Panc1 (cell line): ENCODE data around the gene PPCDC. TPM values are rescaled to one million over a fixed set of nuclear protein-coding genes. Genes with fewer than 3 reads are reported as not detected.

Experiments
- ATAC-seq: fragments of 200-7000 bp; cut with Tn5 transposase; 2 replicates; pipeline ENCODE4 v1.9.1; 2020; ENCODE audit warnings: mild to moderate bottlenecking, moderate library complexity
- BruUV-seq: library from RNA; stranded (reverse); fragments of 400-500 nt; replicated peaks from 2 replicates; lab custom pipeline; 2021; lab: Mats Ljungman, UMichigan
- CTCF ChIA-PET: fragments of 300-600 bp; sonication (Branson Sonifier 250); formaldehyde crosslinking; loops from one replicate; lab custom pipeline; 2022; ENCODE audit warnings: antibody characterized with exemption; lab: Charles Lee
- POLR2A ChIA-PET: fragments of 300-600 bp; sonication (Branson Sonifier 250); formaldehyde crosslinking; loops from one replicate; lab custom pipeline; 2022; ENCODE audit warnings: antibody characterized with exemption; lab: Charles Lee
- DNase-seq: peaks from one replicate; pipeline ENCODE4 v3.0.0-alpha.2; 2010; ENCODE audit warnings: low read depth, low spot score
- H3K27ac ChIP-seq: 2 replicates; pipeline ENCODE4 v1.5.1; 2011; ENCODE audit warnings: mild to moderate bottlenecking, low read length, inconsistent platforms
- H3K27me3 ChIP-seq: fragments of 200-500 bp; sonication (Bioruptor generic); 2 replicates; pipeline ENCODE4 v1.6.0; 2014; ENCODE audit warnings: low read length, inconsistent platforms; ENCODE audit not compliant: control insufficient read depth, insufficient read depth
- H3K36me3 ChIP-seq: fragments of 200-500 bp; sonication (Bioruptor generic); 2 replicates; pipeline ENCODE4 v1.5.1; 2014; ENCODE audit warnings: inconsistent platforms, mild to moderate bottlenecking, low read length, moderate library complexity; ENCODE audit not compliant: control insufficient read depth, insufficient read depth
- H3K4me1 ChIP-seq: 2 replicates; pipeline ENCODE4 v1.5.1; 2011; ENCODE audit warnings: inconsistent platforms, mild to moderate bottlenecking, low read length, moderate library complexity; ENCODE audit not compliant: control insufficient read depth, insufficient read depth
- H3K4me3 ChIP-seq, 2 experiments: 2 replicates each; pipeline ENCODE4 v1.5.1; 2011 to 2012; ENCODE audit warnings: low read depth in 2 of 2, low read length in 2 of 2, mild to moderate bottlenecking in 2 of 2, inconsistent platforms in 1 of 2, moderate library complexity in 1 of 2
- H3K9me3 ChIP-seq: fragments of 200-500 bp; sonication (Bioruptor generic); 2 replicates; pipeline ENCODE4 v1.5.1; 2014; ENCODE audit warnings: low read depth, mild to moderate bottlenecking, inconsistent platforms, low read length, moderate library complexity; ENCODE audit not compliant: control insufficient read depth, insufficient read depth
- POLR2AphosphoS5 ChIP-seq: IDR thresholded peaks from 2 replicates; pipeline ENCODE4 v1.6.1; 2012; ENCODE audit warnings: mild to moderate bottlenecking, low read depth, low read length, moderate library complexity
- REST ChIP-seq, 2 experiments: IDR thresholded peaks; 2 replicates each; pipeline ENCODE4 v1.6.1; 2011 to 2012; ENCODE audit warnings: low read depth in 2 of 2, control low read depth in 1 of 2, low read length in 1 of 2, mild to moderate bottlenecking in 1 of 2, moderate library complexity in 1 of 2; ENCODE audit not compliant: insufficient read depth in 1 of 2
- SIN3A ChIP-seq: IDR thresholded peaks from 2 replicates; pipeline ENCODE4 v1.6.1; 2012; ENCODE audit warnings: low read depth, mild to moderate bottlenecking, low read length, moderate library complexity, borderline replicate concordance; ENCODE audit not compliant: insufficient read depth
- TCF7L2 ChIP-seq: IDR thresholded peaks from 2 replicates; pipeline ENCODE4 v1.6.1; 2011; ENCODE audit warnings: mild to moderate bottlenecking, low read depth, low read length, inconsistent platforms
- in situ Hi-C: cut with HindIII; loops from 2 replicates; pipeline ENCODE4 v1.10.0; 2016; ENCODE audit warnings: low sequenced_read_pairs, low pct_unique_long_range_greater_than_20kb
- intact Hi-C: fragments of 100-400 bp; cut with micrococcal nuclease; formaldehyde crosslinking; loops from one replicate; pipeline ENCODE4 v1.10.0; 2022; ENCODE audit not compliant: unreplicated experiment
- total RNA-seq: library from RNA; stranded (reverse); gene quantifications from one replicate; pipeline ENCODE4 v1.2.1, GENCODE V29; 2021; ENCODE audit not compliant: unreplicated experiment
- TF ChIP-seq, protein P1 (sequence below): fragments of 450-650 bp; IDR thresholded peaks from 2 replicates; pipeline ENCODE4 v1.5.1; 2017; ENCODE audit warnings: mild to moderate bottlenecking

The PPCDC gene
- total RNA-seq, 1 experiment from 2014 or later: 26.1 TPM

GRCh38 chr15:75023872-75024636 is 664 bp downstream of the PPCDC start:
- in situ Hi-C loops (no loop called here), intact Hi-C loops (no loop called here)
- DNase-seq (no peak), ATAC-seq (0 out of 2 replicates have a peak, but pooled peaks have one; percentile 9)
- H3K27me3 ChIP-seq: no peaks in the 10 kb centered on the region
- H3K4me1 ChIP-seq: peaks cover 1% of the 10 kb centered on the region
- no peaks in the 10 kb centered on the region for H3K36me3 ChIP-seq
- peak overlapping the region; percentile 67 to 93 for H3K4me3 ChIP-seq
- TF ChIP-seq POLR2AphosphoS5 (no peak), SIN3A (no peak), TCF7L2 (no peak), REST (IDR thresholded peaks at IDR 0.05; ENCODE audit: insufficient read depth in 1 of 2, low read depth in 2 of 2, low read length in 1 of 2) (no peak)
- TF ChIP-seq, protein P1, sequence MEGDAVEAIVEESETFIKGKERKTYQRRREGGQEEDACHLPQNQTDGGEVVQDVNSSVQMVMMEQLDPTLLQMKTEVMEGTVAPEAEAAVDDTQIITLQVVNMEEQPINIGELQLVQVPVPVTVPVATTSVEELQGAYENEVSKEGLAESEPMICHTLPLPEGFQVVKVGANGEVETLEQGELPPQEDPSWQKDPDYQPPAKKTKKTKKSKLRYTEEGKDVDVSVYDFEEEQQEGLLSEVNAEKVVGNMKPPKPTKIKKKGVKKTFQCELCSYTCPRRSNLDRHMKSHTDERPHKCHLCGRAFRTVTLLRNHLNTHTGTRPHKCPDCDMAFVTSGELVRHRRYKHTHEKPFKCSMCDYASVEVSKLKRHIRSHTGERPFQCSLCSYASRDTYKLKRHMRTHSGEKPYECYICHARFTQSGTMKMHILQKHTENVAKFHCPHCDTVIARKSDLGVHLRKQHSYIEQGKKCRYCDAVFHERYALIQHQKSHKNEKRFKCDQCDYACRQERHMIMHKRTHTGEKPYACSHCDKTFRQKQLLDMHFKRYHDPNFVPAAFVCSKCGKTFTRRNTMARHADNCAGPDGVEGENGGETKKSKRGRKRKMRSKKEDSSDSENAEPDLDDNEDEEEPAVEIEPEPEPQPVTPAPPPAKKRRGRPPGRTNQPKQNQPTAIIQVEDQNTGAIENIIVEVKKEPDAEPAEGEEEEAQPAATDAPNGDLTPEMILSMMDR: no peak
- ChIA-PET POLR2A (interaction anchor here (0.5 to 0.9 kb wide), 4 partner anchors 22 to 170 kb away, joined by 3 to 14 read pairs (median 8); partner anchors contain the start of gene RPP25), CTCF (interaction anchor here (0.7 to 1.1 kb wide), 2 partner anchors 9 to 14 kb away, joined by 3 to 6 read pairs; no protein-coding TSS in a partner anchor)
- H3K27ac ChIP-seq: peak overlapping the region; percentile 96
- no peaks in the 10 kb centered on the region for H3K9me3 ChIP-seq
- TSS peak; percentile 95 for BruUV-seq

GRCh38 chr15:75025107-75025506 is 1.7 kb downstream of the PPCDC start:
- POLR2A ChIA-PET: no interaction called here
- no peak for ATAC-seq
- H3K27ac ChIP-seq: no peak overlapping the region
- H3K4me3 ChIP-seq: no peak overlapping the region
- H3K36me3 ChIP-seq: no peaks in the 10 kb centered on the region
- DNase-seq: no peak
- H3K27me3 ChIP-seq: no peaks in the 10 kb centered on the region
- no peaks in the 10 kb centered on the region for H3K9me3 ChIP-seq
- CTCF ChIA-PET: no interaction called here
- TF ChIP-seq REST (IDR thresholded peaks at IDR 0.05; ENCODE audit: insufficient read depth in 1 of 2, low read depth in 2 of 2, low read length in 1 of 2): no peak
- TF ChIP-seq, protein P1: no peak
- TF ChIP-seq POLR2AphosphoS5: no peak
- TF ChIP-seq TCF7L2: no peak
- in situ Hi-C loops (no loop called here), intact Hi-C loops (no loop called here)
- no TSS peak for BruUV-seq
- peaks cover 10% of the 10 kb centered on the region for H3K4me1 ChIP-seq
